ENCODE results near the gene TLN1. TPM values are rescaled to one million over a fixed set of nuclear protein-coding genes. Genes with fewer than 3 reads are reported as not detected.

Gene TLN1
- total and polyA plus RNA-seq, 11 donors: 152 to 373 (median 257) TPM

DNA sequence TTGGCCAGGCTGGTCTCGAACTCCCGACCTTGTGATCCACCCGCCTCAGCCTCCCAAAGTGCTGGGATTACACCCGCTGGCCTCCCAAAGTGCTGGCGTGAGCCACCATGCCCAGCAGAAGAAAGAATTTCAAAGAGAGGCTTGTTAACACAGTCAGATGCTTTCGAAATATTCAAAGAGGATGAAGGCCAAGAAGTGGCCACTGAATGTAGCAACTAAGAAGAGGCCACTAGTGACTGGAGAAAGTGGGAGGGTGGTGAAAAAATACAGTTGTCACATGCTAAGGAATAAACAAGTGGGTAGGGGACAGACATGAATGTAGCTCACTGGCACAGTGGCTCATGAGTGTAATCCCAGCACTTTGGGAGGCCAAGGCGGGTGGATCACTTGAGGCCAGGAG, 29.3 kb downstream of the TLN1 start:
- Histone ChIP-seq H3K9me3 (no peaks in the 10 kb centered on the region), H3K36me3 (peaks cover 16 to 100% (median 100%) of the 10 kb centered on the region in 9 donors), H3K4me1 (peaks cover 0 to 21% (median 4%) of the 10 kb centered on the region in 12 donors), H3K4me3 (no peak overlapping the region), H3K27ac (peak overlapping the region in 1 of 12 donors; percentile 16), H3K27me3 (no peaks in the 10 kb centered on the region)
- DNase-seq: peak in 2 of 5 donors; percentile 2 to 3
- intact Hi-C loops (cut with DNase I): no loop called here
- 97 to 99% (median 98%) methylated on average over 7 of the region's 7 CpGs for WGBS, 4 donors
- TF ChIP-seq POLR2A (IDR thresholded peaks at IDR 0.05): no peak
- TF ChIP-seq, protein P1, sequence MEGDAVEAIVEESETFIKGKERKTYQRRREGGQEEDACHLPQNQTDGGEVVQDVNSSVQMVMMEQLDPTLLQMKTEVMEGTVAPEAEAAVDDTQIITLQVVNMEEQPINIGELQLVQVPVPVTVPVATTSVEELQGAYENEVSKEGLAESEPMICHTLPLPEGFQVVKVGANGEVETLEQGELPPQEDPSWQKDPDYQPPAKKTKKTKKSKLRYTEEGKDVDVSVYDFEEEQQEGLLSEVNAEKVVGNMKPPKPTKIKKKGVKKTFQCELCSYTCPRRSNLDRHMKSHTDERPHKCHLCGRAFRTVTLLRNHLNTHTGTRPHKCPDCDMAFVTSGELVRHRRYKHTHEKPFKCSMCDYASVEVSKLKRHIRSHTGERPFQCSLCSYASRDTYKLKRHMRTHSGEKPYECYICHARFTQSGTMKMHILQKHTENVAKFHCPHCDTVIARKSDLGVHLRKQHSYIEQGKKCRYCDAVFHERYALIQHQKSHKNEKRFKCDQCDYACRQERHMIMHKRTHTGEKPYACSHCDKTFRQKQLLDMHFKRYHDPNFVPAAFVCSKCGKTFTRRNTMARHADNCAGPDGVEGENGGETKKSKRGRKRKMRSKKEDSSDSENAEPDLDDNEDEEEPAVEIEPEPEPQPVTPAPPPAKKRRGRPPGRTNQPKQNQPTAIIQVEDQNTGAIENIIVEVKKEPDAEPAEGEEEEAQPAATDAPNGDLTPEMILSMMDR (IDR thresholded peaks at IDR 0.05): no peak
- ATAC-seq: no peak

DNA sequence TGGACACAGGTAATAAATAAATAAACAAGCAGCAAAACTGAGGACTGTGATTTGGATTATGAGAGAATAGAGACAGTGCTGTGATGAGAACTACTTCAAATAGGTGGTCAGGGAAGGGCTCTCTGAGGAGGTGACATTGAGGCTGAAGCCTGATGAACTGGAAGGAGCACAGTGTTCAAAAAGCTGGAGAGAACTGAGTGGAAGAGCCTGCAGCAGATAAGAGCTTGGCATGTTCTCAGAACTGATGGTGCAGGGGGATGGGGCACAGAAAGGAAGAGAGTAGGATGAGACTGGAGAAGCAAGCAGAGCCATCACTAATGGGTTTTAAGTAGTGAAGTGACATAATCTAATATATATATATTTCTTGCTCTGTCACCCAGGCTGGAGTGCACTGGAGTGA, 31.1 kb downstream of the TLN1 start:
- Histone ChIP-seq H3K4me3 (no peak overlapping the region), H3K36me3 (peaks cover 15 to 100% (median 99%) of the 10 kb centered on the region in 9 donors), H3K9me3 (no peaks in the 10 kb centered on the region), H3K4me1 (peaks cover 0 to 21% (median 7%) of the 10 kb centered on the region in 12 donors), H3K27ac (peak overlapping the region in 8 of 12 donors; percentile 3 to 74 (median 40)), H3K27me3 (no peaks in the 10 kb centered on the region)
- intact Hi-C loops (cut with DNase I): loop anchor here in 1 of 10 donors (1.0 kb wide), 1 partner anchor 15 kb away; no protein-coding TSS in a partner anchor
- DNase-seq (peak in 2 of 5 donors; percentile 25 to 38), ATAC-seq (peak; percentile 50 to 59 (median 58))
- TF ChIP-seq, protein P1 (IDR thresholded peaks at IDR 0.05): no peak
- TF ChIP-seq POLR2A (IDR thresholded peaks at IDR 0.05): no peak

DNA sequence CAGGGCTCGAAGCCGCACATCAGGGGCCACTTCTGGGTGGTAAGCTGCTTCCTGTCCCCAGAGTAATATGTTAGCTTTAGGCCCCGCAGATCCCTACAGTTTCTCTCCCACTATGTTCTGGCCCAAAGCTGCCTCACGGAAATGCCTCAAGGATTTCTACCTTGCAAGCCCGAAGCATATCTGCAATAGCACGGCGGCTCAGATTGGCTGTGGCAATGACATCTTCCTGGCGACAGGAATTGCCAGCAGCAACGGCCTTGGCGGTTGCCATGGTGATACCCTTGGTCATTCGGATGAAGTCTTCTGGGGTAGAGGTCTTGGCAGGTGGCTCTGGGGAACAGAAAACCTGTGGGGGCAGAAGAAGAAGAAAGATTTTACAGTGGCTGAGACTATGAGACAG, 32.0 kb downstream of the TLN1 start:
- DNase-seq: peak in 2 of 5 donors; percentile 4 to 20
- H3K27me3 ChIP-seq: no peaks in the 10 kb centered on the region
- no peaks in the 10 kb centered on the region for H3K9me3 ChIP-seq
- peaks cover 6 to 100% (median 94%) of the 10 kb centered on the region in 9 donors for H3K36me3 ChIP-seq
- intact Hi-C loops (cut with DNase I): no loop called here
- no peak for ATAC-seq
- 78 to 90% (median 86%) methylated on average over 11 of the region's 11 CpGs for WGBS, 4 donors
- peaks cover 0 to 19% (median 7%) of the 10 kb centered on the region in 12 donors for H3K4me1 ChIP-seq
- H3K4me3 ChIP-seq: no peak overlapping the region
- TF ChIP-seq, protein P1 (IDR thresholded peaks at IDR 0.05): no peak
- TF ChIP-seq POLR2A (IDR thresholded peaks at IDR 0.05): no peak
- peak overlapping the region in 4 of 12 donors; percentile 3 to 74 (median 54) for H3K27ac ChIP-seq

DNA sequence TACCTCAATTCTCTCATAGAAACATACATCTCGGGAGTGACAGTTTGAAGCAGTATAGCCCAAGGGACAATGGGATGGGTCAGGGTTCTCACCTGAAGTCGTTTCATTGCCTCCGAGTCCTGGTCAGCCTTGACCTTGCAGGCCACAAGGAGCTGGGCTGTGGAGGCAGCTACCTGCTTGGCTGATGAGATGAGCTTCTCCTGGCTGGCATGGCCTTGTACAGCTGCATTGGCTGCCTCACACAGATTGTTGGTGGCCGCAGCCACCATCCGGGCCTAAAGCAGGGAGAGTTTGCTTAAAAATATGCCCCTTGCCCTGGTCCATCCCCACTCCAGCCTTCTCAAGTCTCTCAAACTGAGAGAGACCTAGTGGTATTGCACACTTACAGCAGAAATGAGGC, 33.8 kb downstream of the TLN1 start:
- Histone ChIP-seq H3K36me3 (peaks cover 2 to 83% (median 76%) of the 10 kb centered on the region in 9 donors), H3K27me3 (no peaks in the 10 kb centered on the region), H3K4me3 (no peak overlapping the region), H3K9me3 (no peaks in the 10 kb centered on the region), H3K27ac (peak overlapping the region in 1 of 12 donors; percentile 98), H3K4me1 (peaks cover 0 to 12% (median 4%) of the 10 kb centered on the region in 12 donors)
- 87 to 93% (median 89%) methylated on average over 4 to 5 of the region's 5 CpGs for WGBS, 4 donors
- intact Hi-C loops (cut with DNase I): loop anchor here in 4 of 10 donors (5.0 to 10.0 kb wide), 3 partner anchors 34 to 93 kb away; partner anchors contain the start of genes CREB3 (in 1 of the 4), TESK1 (in 1 of the 4) and TLN1 (in 1 of the 4)
- no peak for TF ChIP-seq POLR2A (IDR thresholded peaks at IDR 0.05)
- TF ChIP-seq, protein P1 (IDR thresholded peaks at IDR 0.05): no peak
- ATAC-seq (no peak), DNase-seq (peak in 2 of 5 donors; percentile 20 to 22)

Data from heart left ventricle (tissue), 16 donors.